Panc1 (cell line): ENCODE measurements around the gene ZNF431.

Experiments used
- CTCF ChIP-seq: fragments of 450-650 bp; IDR thresholded peaks from 2 replicates; pipeline ENCODE4 v1.5.1; 2017; ENCODE audit warnings: mild to moderate bottlenecking
- SIN3A ChIP-seq: IDR thresholded peaks from 2 replicates; pipeline ENCODE4 v1.6.1; 2012; ENCODE audit warnings: low read depth, mild to moderate bottlenecking, low read length, moderate library complexity, borderline replicate concordance; ENCODE audit not compliant: insufficient read depth
- TCF7L2 ChIP-seq: IDR thresholded peaks from 2 replicates; pipeline ENCODE4 v1.6.1; 2011; ENCODE audit warnings: mild to moderate bottlenecking, low read depth, low read length, inconsistent platforms

- TF ChIP-seq TCF7L2 (no peak), CTCF (no peak), SIN3A (no peak)
These were observed 15.8 kb upstream of the ZNF431 start for GRCh38 chr19:21126078-21126477.
